Epithelial cell of proximal tubule (primary cell): Measurements from ENCODE around the gene SPG7. TPM values are rescaled to one million over a fixed set of nuclear protein-coding genes. Genes with fewer than 3 reads are reported as not detected.

Source experiments
- DNase-seq: peaks from one replicate; pipeline ENCODE4 v3.0.0-alpha.2; 2011; ENCODE audit warnings: low read depth
- H3K4me3 ChIP-seq: 2 replicates; pipeline ENCODE4 v1.5.1; 2011; ENCODE audit warnings: low read depth, mild to moderate bottlenecking, low read length
- total RNA-seq: library from RNA; depleted of rRNA; stranded (reverse); fragments of >200 nt; gene quantifications from 2 replicates; pipeline ENCODE4 v1.2.3, GENCODE V29; 2015
- TF ChIP-seq, protein P1 (sequence below): conservative IDR thresholded peaks from 2 replicates; pipeline ENCODE4 v1.5.1; 2012; ENCODE audit warnings: low read depth, mild to moderate bottlenecking, low read length

The SPG7 gene
- total RNA-seq, 1 donor from 2014 or later, result 66.7 TPM

DNA sequence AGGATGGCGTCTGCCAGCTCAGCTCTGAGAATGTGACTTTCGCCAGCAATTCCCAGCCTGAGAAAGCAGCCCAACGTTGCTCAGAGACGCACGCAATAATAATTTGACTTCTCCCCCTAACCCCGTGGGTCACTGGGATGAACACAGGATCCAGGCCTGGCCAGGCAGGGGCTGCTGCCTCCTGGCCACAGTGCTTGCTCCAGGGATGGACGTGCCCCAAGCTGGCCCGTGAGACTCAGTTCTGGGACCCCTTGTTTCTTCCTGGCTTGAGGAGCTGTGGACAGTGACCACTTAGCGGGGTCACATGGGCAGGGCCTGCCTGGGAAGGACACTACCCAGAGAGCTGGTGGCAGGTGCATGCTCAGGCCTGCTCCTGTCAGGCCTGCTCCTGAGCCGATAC is 91.7 kb downstream of the SPG7 start:
- no peak overlapping the region for H3K4me3 ChIP-seq
- no peak for DNase-seq
- TF ChIP-seq, protein P1, sequence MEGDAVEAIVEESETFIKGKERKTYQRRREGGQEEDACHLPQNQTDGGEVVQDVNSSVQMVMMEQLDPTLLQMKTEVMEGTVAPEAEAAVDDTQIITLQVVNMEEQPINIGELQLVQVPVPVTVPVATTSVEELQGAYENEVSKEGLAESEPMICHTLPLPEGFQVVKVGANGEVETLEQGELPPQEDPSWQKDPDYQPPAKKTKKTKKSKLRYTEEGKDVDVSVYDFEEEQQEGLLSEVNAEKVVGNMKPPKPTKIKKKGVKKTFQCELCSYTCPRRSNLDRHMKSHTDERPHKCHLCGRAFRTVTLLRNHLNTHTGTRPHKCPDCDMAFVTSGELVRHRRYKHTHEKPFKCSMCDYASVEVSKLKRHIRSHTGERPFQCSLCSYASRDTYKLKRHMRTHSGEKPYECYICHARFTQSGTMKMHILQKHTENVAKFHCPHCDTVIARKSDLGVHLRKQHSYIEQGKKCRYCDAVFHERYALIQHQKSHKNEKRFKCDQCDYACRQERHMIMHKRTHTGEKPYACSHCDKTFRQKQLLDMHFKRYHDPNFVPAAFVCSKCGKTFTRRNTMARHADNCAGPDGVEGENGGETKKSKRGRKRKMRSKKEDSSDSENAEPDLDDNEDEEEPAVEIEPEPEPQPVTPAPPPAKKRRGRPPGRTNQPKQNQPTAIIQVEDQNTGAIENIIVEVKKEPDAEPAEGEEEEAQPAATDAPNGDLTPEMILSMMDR, result no peak

DNA sequence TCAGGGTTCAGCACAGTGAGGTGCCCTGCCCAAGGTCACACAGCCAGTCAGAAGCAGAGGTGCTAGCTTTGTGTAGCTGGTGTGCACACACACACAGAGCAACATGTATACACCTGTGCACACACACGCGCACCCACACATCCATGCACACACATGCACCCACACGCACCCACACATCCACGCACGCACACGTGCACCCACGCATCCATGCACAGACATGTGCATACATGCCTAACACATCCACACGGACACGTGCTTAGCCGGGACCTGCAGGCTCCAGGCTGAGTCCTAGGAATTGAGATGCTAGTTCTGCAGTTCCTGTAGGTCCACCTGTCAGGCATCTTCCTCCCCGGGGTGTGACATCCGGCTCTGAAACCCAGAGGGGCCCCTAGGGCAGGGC is 92.2 kb downstream of the SPG7 start:
- DNase-seq, result no peak
- H3K4me3 ChIP-seq, result no peak overlapping the region
- TF ChIP-seq, protein P1, result no peak

DNA sequence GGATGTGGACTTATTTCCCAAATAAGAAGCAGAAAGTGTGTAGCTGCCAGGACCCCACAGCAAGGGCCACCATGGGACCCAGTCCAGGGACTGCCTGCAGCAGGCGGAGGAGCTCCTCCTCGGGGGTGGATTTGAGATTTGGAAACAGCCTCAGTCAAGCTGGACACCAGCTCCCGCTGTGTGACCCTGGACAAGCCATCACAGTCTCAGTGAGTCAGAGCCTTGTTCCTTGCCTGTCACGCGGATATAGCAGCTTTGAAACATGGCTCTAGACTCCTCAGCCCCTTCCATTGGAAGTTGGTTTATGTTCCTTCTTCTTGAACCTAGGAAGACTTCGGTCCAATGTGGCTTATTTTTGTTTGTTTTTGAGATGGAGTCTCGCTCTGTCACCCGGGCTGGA is 92.8 kb downstream of the SPG7 start:
- H3K4me3 ChIP-seq, result no peak overlapping the region
- no peak for DNase-seq
- TF ChIP-seq, protein P1, result no peak

DNA sequence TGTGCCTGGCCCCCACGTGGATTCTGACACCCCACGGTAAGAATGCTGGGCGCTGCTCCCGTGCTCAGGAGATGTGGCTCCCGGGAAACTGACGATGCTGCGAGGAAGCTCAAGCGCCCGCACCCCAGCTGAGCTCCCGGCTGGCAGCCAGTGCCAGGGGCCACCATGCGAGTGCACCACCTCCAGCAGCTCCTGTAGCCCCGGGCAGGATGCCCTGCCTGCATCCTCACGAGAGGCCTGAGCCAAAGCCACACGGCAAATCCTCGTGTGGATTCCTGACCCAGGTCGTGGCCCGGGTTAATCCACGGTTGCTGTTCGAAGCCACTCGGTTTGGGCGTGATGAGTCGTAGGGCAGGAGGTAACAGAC is 93.7 kb downstream of the SPG7 start:
- TF ChIP-seq, protein P1, result no peak
- H3K4me3 ChIP-seq, result peak overlapping the region; percentile 4
- DNase-seq, result no peak

DNA sequence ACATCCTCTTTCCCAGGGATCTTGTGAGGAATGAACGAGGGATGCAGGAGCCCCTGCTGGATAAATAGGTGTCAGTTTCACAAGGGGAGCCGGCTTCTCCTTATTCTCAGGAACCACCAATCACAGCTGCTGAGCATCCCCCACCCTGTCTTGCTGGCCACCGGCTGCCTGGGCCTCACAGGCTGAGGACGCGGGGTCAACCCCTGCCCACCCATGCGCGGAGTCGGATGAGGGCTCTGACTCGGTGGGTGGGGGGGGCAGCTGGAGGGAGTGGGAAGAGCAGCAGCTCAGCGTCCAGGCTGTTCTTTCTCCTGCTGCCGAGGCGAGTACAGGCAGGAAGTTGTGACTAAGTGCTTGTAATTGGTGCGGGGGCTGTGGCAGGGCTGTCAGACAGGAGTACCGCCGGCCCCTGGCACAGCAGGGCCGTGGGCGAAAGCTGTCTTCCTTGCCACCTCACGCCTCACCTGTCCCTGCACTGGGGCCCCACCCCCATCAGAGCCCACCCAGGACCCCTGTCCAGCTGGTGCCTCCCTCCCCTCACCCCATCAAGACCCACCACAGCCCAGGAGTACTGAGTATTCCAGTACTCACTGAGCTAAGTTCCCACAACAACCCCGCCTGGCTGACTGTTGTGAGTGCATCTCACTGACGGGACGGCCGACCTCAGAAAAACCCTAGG is 94.2 kb downstream of the SPG7 start:
- peak overlapping the region; percentile 28 for H3K4me3 ChIP-seq
- TF ChIP-seq, protein P1, result peak; percentile 2
- no peak for DNase-seq

DNA sequence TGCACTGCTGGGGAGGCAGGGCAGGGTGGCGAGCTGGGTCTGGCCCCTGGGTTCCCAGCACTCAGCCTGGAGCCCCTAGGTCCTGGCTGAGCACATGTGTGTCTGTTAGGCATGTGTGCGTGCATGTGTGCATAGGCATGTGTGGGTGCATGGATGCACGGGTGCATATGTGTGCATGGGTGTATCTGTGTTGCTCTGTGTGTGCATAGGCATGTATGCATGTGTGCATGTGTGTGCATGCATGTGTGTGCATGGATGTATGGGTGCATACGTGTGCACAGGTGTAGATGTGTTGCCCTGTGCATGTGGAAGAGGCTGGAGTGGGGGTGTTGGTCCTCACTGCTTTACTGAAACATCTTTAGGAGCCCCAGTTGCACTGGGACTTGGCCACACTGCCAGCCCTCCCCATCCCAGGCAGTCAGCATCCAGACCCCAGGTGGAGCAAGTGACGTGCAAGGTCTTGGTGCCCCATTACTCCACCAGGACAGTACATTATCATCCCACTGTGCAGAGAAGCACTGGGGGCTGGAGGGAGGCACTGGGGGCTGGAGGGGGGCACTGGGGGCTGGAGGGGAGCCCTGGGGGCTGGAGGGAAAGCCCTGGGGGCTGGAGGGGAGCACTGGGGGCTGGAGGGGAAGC is 94.9 kb downstream of the SPG7 start:
- TF ChIP-seq, protein P1, result no peak
- no peak for DNase-seq
- H3K4me3 ChIP-seq, result peak overlapping the region; percentile 28

DNA sequence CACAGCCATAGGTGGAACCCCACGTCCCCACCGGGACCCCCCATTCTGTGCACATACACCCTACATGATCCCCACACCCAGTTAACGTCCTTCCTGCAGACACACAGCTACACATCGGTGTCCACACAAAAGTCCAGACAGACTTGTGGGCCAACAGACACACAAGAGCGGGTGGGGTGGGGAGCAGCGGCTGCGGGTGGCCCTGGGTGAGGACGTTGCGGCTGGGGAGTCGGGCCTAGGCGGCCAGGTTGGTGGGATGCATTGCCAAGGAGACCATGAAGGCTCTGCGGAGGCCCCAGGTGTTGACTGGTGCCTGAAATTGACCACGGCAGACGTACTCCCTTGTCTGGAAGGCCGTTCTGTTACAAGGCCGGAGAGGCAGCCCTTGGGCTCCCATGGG is 96.6 kb downstream of the SPG7 start:
- H3K4me3 ChIP-seq, result no peak overlapping the region
- no peak for DNase-seq
- TF ChIP-seq, protein P1, result no peak
